Upper lobe of left lung (tissue), 6 donors: Measurements from ENCODE around the gene CADPS. TPM values are rescaled to one million over a fixed set of nuclear protein-coding genes. Genes with fewer than 3 reads are reported as not detected.

Experiments
- ATAC-seq, 2 donors: fragments of 200-7000 bp; cut with Tn5 transposase; one replicate each; pipeline ENCODE4 v1.9.1; 2022; ENCODE audit warnings: mild to moderate bottlenecking in 2 of 2, moderate library complexity in 2 of 2; ENCODE audit not compliant: low FRiP score in 2 of 2
- DNase-seq, 2 donors: peaks; one replicate each; pipeline ENCODE4 v3.0.0-alpha.2; 2019 to 2020
- H3K27ac ChIP-seq, 4 donors: fragments of 200-600 bp; sonication (generic); one replicate each; pipeline ENCODE4 v1.5.1; 2016 to 2019
- H3K27me3 ChIP-seq, 4 donors: fragments of 200-600 bp; sonication (generic); one replicate each; pipeline ENCODE4 v1.5.1; 2017 to 2019
- H3K36me3 ChIP-seq, 4 donors: fragments of 200-600 bp; sonication (generic); one replicate each; pipeline ENCODE4 v1.5.1; 2016 to 2019
- H3K4me1 ChIP-seq, 4 donors: fragments of 200-600 bp; sonication (generic); one replicate each; pipeline ENCODE4 v1.5.1; 2018 to 2019
- H3K4me3 ChIP-seq, 4 donors: fragments of 200-600 bp; sonication (generic); one replicate each; pipeline ENCODE4 v1.5.1; 2017 to 2019; ENCODE audit warnings: mild to moderate bottlenecking in 2 of 4, moderate library complexity in 1 of 4
- H3K9me3 ChIP-seq, 4 donors: fragments of 200-600 bp; sonication (generic); one replicate each; pipeline ENCODE4 v1.5.1; 2018 to 2019
- CTCF ChIP-seq, 6 experiments: fragments of 450-650 bp in 4 of 6; fragments of 200-600 bp in 2 of 6; sonication (generic) in 2 of 6; IDR thresholded peaks; one replicate each; pipeline ENCODE4 v1.5.1; 2016 to 2019; ENCODE audit warnings: antibody characterized with exemption in 6 of 6
- EP300 ChIP-seq, 4 donors: sonication (generic); formaldehyde crosslinking; IDR thresholded peaks; one replicate each; pipeline ENCODE4 v1.5.1; 2017; ENCODE audit warnings: antibody characterized with exemption in 4 of 4, control low read depth in 2 of 4
- POLR2A ChIP-seq, 4 donors: fragments of 450-650 bp; IDR thresholded peaks; one replicate each; pipeline ENCODE4 v1.5.1; 2016 to 2017; ENCODE audit warnings: antibody characterized with exemption in 4 of 4, mild to moderate bottlenecking in 2 of 4
- POLR2AphosphoS5 ChIP-seq, 2 donors: sonication (generic); formaldehyde crosslinking; IDR thresholded peaks; one replicate each; pipeline ENCODE4 v1.5.1; 2017; ENCODE audit warnings: antibody characterized with exemption in 2 of 2
- WGBS, 2 donors: methylation state at CpG; one replicate each; pipeline ENCODE4 v1.1.5; 2017 to 2018; 5-methylcytosine and 5-hydroxymethylcytosine counted together
- total RNA-seq, 6 donors: library from RNA; depleted of rRNA in 4 of 6; stranded (reverse); fragments of >200 nt in 4 of 6; gene quantifications; one replicate each; pipeline versions ENCODE4 v1.1.0 to v1.2.1, GENCODE V29; 2016 to 2021
- donor health status: DM: no; HTN: no; CAD: no; lungs with moderate emphysema.
- donor health status: DM: no; HTN: yes; CAD: no; lungs with severe emphysema.

The CADPS gene
- total RNA-seq, 6 donors from 2014 or later = 0.29 to 1.5 (median 1.2) TPM; not detected in 3

GRCh38 chr3:62898530-62899496, 23.6 kb upstream of the CADPS start:
- Histone ChIP-seq H3K36me3 (no peaks in the 10 kb centered on the region), H3K27me3 (no peaks in the 10 kb centered on the region), H3K9me3 (no peaks in the 10 kb centered on the region), H3K27ac (no peak overlapping the region), H3K4me3 (no peak overlapping the region), H3K4me1 (no peaks in the 10 kb centered on the region)
- DNase-seq (no peak), ATAC-seq (no peak)
- no peak for TF ChIP-seq POLR2A (IDR thresholded peaks at IDR 0.05)
- TF ChIP-seq EP300 (IDR thresholded peaks at IDR 0.05) = no peak
- TF ChIP-seq CTCF (IDR thresholded peaks at IDR 0.05) = no peak
- TF ChIP-seq POLR2AphosphoS5 (IDR thresholded peaks at IDR 0.05) = no peak
- 58 to 67% methylated on average over 2 of the region's 2 CpGs for WGBS, 2 donors

GRCh38 chr3:62895901-62896300, 20.7 kb upstream of the CADPS start:
- WGBS, 2 donors = 79 to 87% methylated on average over 3 of the region's 3 CpGs
- TF ChIP-seq POLR2AphosphoS5 (IDR thresholded peaks at IDR 0.05) (no peak), CTCF (IDR thresholded peaks at IDR 0.05) (no peak), POLR2A (IDR thresholded peaks at IDR 0.05) (no peak), EP300 (IDR thresholded peaks at IDR 0.05) (no peak)

GRCh38 chr3:62892951-62893350, 17.7 kb upstream of the CADPS start:
- WGBS, 2 donors = 57 to 82% methylated on average over 2 of the region's 2 CpGs
- Histone ChIP-seq H3K9me3 (no peaks in the 10 kb centered on the region), H3K27ac (no peak overlapping the region), H3K27me3 (no peaks in the 10 kb centered on the region), H3K4me3 (no peak overlapping the region), H3K36me3 (no peaks in the 10 kb centered on the region), H3K4me1 (no peaks in the 10 kb centered on the region)
- DNase-seq (no peak), ATAC-seq (no peak)
- TF ChIP-seq POLR2AphosphoS5 (IDR thresholded peaks at IDR 0.05) (no peak), EP300 (IDR thresholded peaks at IDR 0.05) (no peak)

More at GRCh38 chr3:62895901-62896300, 20.7 kb upstream of the CADPS start:
- Histone ChIP-seq H3K4me1 (no peaks in the 10 kb centered on the region), H3K27me3 (no peaks in the 10 kb centered on the region), H3K27ac (no peak overlapping the region), H3K9me3 (no peaks in the 10 kb centered on the region), H3K4me3 (no peak overlapping the region), H3K36me3 (no peaks in the 10 kb centered on the region)
- ATAC-seq = no peak
- DNase-seq = no peak

GRCh38 chr3:62892045-62892444, 16.8 kb upstream of the CADPS start:
- Histone ChIP-seq H3K9me3 (no peaks in the 10 kb centered on the region), H3K36me3 (no peaks in the 10 kb centered on the region), H3K27me3 (no peaks in the 10 kb centered on the region), H3K4me1 (no peaks in the 10 kb centered on the region), H3K4me3 (no peak overlapping the region), H3K27ac (no peak overlapping the region)
- 72 to 77% methylated on average over 2 of the region's 2 CpGs for whole genome bisulfite sequencing, 2 donors
- no peak for DNase-seq
- ATAC-seq = no peak
- TF ChIP-seq EP300 (IDR thresholded peaks at IDR 0.05) (no peak), CTCF (IDR thresholded peaks at IDR 0.05) (no peak), POLR2A (IDR thresholded peaks at IDR 0.05) (no peak), POLR2AphosphoS5 (IDR thresholded peaks at IDR 0.05) (no peak)

- Histone ChIP-seq H3K36me3 (no peaks in the 10 kb centered on the region), H3K4me1 (no peaks in the 10 kb centered on the region), H3K27ac (no peak overlapping the region), H3K4me3 (no peak overlapping the region), H3K27me3 (no peaks in the 10 kb centered on the region), H3K9me3 (no peaks in the 10 kb centered on the region)
- ATAC-seq = no peak
- no peak for DNase-seq
- 82 to 90% methylated on average over 1 of the region's 1 CpG for WGBS, 2 donors
- TF ChIP-seq POLR2AphosphoS5 (IDR thresholded peaks at IDR 0.05) (no peak), EP300 (IDR thresholded peaks at IDR 0.05) (no peak), POLR2A (IDR thresholded peaks at IDR 0.05) (no peak), CTCF (IDR thresholded peaks at IDR 0.05) (no peak)
Observed at GRCh38 chr3:62888778-62889177, 13.6 kb upstream of the CADPS start.
